Urinary bladder (tissue), 4 donors: ENCODE measurements around the gene RBP4. TPM values are rescaled to one million over a fixed set of nuclear protein-coding genes. Genes with fewer than 3 reads are reported as not detected.
"Not testable (repeated sequence)": the region's sequence is repeated elsewhere in the genome, so short reads cannot be mapped to it uniquely, and the experiment has no call there.

Source experiments
- DNase-seq: peaks from one replicate; pipeline ENCODE4 v3.0.0-alpha.2; 2015; ENCODE audit errors: extremely low spot score
- H3K27ac ChIP-seq: one replicate; pipeline ENCODE4 v1.5.1; 2013; ENCODE audit warnings: low read depth, mild to moderate bottlenecking, moderate library complexity
- H3K36me3 ChIP-seq: one replicate; pipeline ENCODE4 v1.6.1; 2013; ENCODE audit warnings: mild to moderate bottlenecking, moderate library complexity; ENCODE audit not compliant: insufficient read depth
- H3K4me1 ChIP-seq: one replicate; pipeline ENCODE4 v1.6.1; 2013; ENCODE audit warnings: mild to moderate bottlenecking, moderate library complexity; ENCODE audit not compliant: insufficient read depth
- H3K4me3 ChIP-seq: one replicate; pipeline ENCODE4 v1.5.1; 2013; ENCODE audit warnings: low read depth, low read length
- WGBS: extraction: QIAGEN DNeasy Blood & Tissue Kit; methylation state at CpG from one replicate; pipeline ENCODE4 v1.1.7; 2013; 5-methylcytosine and 5-hydroxymethylcytosine counted together
- polyA plus RNA-seq: library from polyadenylated mRNA; stranded (reverse); fragments of 200-250 nt; gene quantifications from one replicate; pipeline ENCODE4 v1.2.3, GENCODE V29; 2013
- total RNA-seq: library from RNA; depleted of rRNA; stranded (reverse); fragments of >200 nt; gene quantifications from one replicate; pipeline ENCODE4 v1.2.3, GENCODE V29; 2014
- donor health status: healthy with polysubstance abuse.
- donor health status: healthy.

Gene RBP4
- total and polyA plus RNA-seq, 2 donors = 1.9 to 40.6 TPM

DNA sequence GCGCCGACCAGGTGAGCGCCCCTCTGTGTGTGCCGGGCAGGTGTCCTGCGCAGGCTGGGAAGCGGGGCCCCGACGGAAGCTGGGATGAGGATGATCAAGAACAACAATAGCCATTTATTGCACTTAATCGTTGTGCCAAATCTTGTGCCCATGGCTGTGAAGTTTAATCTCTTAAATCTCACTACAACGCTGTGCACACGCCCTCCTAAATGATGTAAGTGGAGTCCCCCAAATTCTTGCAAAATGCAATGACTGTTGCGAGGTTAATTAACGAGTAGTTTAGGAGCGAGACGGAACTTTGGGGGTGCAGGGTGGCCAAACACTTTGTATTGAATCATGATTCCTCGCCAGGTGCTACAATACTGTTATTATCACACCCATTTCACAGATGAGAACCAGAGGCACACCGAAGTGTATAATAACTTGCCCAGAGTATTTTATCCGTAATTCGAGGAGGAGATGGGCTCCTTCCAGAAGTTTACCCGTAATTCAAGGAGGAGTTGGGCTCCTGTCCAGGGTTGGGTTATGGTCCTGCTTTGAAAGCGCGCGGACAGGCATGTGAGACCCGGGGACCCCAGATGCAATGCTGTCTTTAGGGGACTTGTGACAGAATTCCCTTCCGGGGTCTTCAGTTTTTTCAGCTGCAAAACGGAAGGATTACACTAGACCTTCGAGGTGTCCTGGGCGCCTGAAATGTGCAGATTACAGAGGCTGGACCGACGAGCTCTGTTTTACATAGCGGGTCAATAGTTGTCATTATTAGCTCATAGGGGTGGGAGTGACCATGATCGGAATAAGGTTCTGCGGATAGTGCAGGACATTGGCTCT lies 33.5 kb downstream of the RBP4 start:
- Histone ChIP-seq H3K27ac (no peak overlapping the region), H3K36me3 (no peaks in the 10 kb centered on the region), H3K4me1 (no peaks in the 10 kb centered on the region), H3K4me3 (no peak overlapping the region)
- no peak for DNase-seq
- 10% methylated on average over 33 of the region's 33 CpGs for WGBS

DNA sequence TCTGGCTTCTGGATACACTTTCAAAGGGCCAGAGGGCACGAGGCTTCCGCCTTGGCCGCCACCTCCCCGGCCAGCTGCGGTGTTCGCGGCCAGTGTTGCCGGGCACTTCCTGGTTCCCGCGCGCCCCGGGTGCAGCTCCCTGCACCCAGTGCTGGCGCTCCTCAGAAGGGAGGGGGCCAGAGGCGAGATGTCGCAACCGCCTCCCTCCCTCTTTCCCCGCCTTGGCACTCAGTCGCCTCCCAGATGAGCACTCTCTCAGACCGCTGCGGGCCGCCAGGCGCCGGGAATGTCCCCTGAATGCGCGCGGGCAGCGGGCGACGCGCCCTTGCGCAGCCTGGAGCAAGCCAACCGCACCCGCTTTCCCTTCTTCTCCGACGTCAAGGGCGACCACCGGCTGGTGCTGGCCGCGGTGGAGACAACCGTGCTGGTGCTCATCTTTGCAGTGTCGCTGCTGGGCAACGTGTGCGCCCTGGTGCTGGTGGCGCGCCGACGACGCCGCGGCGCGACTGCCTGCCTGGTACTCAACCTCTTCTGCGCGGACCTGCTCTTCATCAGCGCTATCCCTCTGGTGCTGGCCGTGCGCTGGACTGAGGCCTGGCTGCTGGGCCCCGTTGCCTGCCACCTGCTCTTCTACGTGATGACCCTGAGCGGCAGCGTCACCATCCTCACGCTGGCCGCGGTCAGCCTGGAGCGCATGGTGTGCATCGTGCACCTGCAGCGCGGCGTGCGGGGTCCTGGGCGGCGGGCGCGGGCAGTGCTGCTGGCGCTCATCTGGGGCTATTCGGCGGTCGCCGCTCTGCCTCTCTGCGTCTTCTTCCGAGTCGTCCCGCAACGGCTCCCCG lies 34.4 kb downstream of the RBP4 start, which contains the start of gene FFAR4:
Gene FFAR4 (plus strand): TSS at position 231 of the 842 bp plus-strand sequence. CDS start 56 bp downstream, at position 287.
- H3K4me1 ChIP-seq = no peaks in the 10 kb centered on the region
- H3K27ac ChIP-seq = no peak within 1 kb of the TSS
- peak within 1 kb of the TSS; percentile 22 for H3K4me3 ChIP-seq
- DNase-seq = no peak
- H3K36me3 ChIP-seq = no peaks in the 10 kb centered on the region
- WGBS = 2% methylated on average over 85 of the region's 85 CpGs

DNA sequence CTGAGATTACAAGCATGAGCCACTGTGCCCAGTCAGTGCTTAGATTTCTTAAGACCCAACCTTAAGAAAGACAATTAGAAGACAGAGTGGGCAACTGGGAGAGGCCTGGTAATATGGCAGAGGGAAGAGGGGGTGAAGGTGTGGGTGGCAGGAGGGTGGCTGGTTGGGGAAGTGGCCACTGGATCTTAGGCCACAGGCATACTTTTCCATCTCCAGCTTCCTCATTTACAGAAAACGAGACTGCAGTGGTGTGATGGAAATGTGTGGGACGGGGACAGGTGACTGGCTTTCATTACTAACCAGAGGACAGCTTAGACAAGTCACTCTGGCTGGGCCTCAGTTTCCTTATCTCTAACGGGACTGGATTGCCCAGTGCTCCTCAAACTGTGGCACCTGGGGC lies 35.6 kb downstream of the RBP4 start:
- no peaks in the 10 kb centered on the region for H3K4me1 ChIP-seq
- no peak for DNase-seq
- H3K4me3 ChIP-seq = no peak overlapping the region
- H3K36me3 ChIP-seq = no peaks in the 10 kb centered on the region
- WGBS = 71% methylated on average over 3 of the region's 3 CpGs
- H3K27ac ChIP-seq = no peak overlapping the region

DNA sequence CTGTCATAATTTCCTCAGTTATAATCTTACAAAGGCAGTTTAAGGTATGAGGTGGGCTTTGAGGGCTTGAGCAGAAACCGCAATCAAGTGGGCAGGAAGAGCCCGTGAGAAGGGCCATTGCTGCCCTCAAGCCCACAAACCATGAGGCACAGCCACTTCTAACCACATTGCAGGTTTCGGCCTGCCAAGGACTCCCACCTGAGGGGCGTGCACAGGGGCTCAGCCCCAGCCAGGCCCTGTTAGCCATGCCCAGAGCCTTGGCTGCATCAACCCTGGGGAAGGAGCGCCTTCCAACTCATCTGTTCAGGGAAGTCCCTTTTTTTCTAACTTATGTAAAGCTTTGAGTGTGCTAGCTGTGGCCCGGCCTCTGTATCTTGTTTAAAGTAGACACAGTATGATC lies 40.5 kb downstream of the RBP4 start:
- H3K4me3 ChIP-seq = no peak overlapping the region
- DNase-seq = no peak
- no peak overlapping the region for H3K27ac ChIP-seq
- WGBS = 92% methylated on average over 6 of the region's 6 CpGs
- H3K4me1 ChIP-seq = no peaks in the 10 kb centered on the region
- no peaks in the 10 kb centered on the region for H3K36me3 ChIP-seq

DNA sequence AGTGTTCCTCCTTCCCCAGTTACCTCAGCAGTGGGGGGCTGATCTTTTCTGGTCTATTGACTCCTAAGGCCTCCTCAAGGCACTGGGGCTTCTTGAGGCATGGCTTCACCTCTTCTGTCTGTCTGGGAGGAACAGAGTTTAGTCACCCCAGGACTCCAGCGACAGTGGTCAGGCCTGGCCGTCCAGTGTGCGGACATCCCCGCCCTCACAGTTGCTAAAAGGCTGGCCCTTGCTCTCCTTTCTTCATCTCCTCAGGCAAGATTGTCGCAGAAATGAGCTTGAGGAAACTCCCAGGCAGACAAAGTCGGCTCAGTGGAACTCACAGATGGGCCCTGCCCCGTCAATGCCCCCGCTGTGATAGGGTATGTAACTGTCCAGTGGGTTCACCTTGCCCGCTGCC lies 41.5 kb downstream of the RBP4 start:
- no peak overlapping the region for H3K4me3 ChIP-seq
- DNase-seq = no peak
- H3K27ac ChIP-seq = no peak overlapping the region
- no peaks in the 10 kb centered on the region for H3K4me1 ChIP-seq
- H3K36me3 ChIP-seq = no peaks in the 10 kb centered on the region
- 92% methylated on average over 9 of the region's 9 CpGs for WGBS

DNA sequence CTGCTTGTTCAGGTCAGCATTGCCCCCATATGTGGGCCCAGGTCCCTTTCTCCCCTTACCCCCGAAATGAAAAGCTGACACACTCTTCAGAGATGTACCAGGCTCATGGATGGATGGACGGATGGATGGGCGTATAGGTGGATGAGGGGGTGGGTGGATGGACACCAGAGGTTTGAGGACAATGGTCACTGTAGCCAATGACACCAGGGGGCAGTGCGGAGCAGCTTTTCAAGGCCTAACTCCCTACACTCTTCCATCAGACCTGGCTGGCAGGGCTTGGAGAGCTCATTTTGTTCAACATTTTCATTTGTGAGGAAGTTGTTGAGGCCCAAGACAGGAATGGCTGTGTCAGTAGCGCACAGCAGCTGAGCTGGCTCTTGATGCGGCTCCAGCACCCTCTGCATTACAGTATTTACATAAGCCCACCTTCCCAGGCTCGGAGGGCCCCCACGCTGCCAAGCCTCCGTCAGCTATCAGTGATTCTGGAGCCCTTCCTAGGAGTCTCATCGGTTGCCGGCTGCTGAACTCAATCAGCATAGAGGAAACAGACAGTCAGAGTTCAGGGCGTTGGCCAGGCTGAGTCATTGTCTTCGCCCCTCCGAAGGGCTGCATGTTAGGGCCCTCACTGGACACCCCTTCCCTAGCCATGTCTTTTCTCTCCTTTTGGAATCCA lies 46.1 kb downstream of the RBP4 start:
- no peak for DNase-seq
- Histone ChIP-seq H3K36me3 (no peaks in the 10 kb centered on the region), H3K4me1 (no peaks in the 10 kb centered on the region), H3K4me3 (no peak overlapping the region), H3K27ac (no peak overlapping the region)
- 33% methylated on average over 14 of the region's 14 CpGs for WGBS

DNA sequence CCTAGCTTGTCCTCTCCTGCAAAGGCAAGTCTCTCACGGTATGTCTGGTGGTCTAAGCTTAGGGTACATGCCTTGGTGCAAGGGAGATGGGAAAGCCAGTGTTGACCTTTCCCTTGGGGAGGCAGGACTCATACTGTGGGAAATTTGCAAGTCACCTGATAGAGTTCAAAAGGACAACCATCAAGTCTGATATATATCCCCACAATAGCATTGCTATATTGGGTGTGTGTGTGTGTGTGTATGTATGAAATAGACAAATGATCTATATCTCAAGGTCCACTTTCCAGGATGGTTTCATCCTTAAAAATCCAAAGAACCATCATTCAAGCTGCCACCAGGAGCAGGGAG lies 46.7 kb downstream of the RBP4 start:
- H3K4me1 ChIP-seq = no peaks in the 10 kb centered on the region
- H3K36me3 ChIP-seq = no peaks in the 10 kb centered on the region
- H3K27ac ChIP-seq = no peak overlapping the region
- no peak overlapping the region for H3K4me3 ChIP-seq
- no peak for DNase-seq
- 89% methylated on average over 1 of the region's 1 CpG for WGBS

DNA sequence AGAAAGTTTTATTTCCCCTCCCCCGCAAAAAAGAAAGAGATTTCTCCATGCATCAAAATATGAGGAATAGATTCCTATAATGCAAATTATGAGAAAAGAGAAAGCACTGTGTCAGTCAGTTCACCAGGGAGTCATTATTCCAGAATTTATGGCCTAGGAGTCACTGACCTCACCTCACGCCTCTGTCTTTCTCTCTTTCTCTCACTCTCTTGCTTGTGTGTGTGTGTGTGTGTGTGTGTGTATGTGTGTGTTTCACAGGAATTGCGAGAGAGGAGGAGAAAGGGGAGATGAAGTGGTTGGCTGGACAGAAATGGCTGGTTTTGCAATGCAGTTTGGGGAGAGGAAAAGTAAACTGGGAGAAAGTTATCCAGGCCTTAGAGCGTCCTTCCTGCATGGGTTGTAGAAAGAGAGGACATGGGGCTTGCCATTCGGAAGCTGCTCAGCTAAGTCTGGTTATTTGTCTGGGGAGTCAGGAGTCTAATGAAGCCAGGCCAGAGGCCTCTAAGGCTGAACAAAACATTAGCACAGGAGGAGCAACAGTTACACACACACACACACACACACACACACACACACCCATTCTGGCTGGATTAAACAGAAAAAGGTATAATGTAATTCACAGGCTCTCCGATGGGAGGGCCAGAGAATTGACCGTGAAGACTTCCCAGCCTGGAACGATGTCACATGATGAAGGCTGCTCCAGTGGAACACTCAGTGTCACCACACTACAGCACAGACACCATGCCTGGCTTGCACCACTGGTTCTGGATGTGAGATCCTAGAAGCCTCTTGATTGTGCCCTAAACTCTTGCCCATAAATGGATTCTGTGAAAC lies 47.3 kb downstream of the RBP4 start:
- Histone ChIP-seq H3K4me3 (no peak overlapping the region), H3K27ac (no peak overlapping the region), H3K4me1 (no peaks in the 10 kb centered on the region), H3K36me3 (no peaks in the 10 kb centered on the region)
- WGBS = 82% methylated on average over 8 of the region's 8 CpGs
- no peak for DNase-seq

DNA sequence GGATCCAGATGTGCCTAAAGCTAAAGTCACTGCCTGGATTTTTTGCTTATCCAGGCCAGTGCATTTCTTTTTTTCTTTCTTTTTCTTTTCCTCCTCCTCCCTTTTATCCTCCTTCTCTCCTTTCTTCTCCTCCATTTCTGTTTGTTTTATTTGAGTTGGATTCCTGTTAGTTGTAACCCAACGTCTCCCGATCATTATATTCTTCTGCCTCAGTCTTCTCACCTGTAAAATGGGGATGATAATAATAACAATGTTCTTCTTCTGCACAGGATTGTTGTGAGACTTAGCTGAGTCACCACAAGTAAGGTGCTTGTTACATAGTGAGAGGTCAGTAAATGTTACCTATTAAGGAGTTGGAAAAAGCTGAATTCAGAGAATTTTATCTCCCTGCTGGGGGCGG lies 48.3 kb downstream of the RBP4 start:
- no peaks in the 10 kb centered on the region for H3K4me1 ChIP-seq
- no peak overlapping the region for H3K4me3 ChIP-seq
- no peak overlapping the region for H3K27ac ChIP-seq
- WGBS = 93% methylated on average over 3 of the region's 3 CpGs
- no peaks in the 10 kb centered on the region for H3K36me3 ChIP-seq
- DNase-seq = no peak

DNA sequence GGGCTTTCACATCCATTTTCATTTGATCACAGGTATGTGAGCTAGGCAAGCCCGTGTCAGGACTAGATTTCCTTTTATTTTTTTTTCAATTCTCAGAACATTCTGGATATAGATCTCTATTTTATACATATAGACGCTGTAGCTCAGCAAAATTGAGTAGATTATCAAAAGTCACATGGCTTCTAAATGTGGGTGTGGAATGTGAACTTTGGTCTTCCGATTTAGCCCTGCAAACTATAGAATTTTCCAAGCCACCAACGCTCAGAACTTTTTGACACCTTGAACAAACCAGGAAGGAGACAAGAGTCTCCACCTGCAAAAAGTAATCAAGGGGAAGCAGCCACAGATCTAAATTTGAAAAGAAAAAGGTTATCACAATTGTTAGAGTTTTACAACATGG lies 50.4 kb downstream of the RBP4 start:
- Histone ChIP-seq H3K4me3 (no peak overlapping the region), H3K4me1 (no peaks in the 10 kb centered on the region), H3K36me3 (no peaks in the 10 kb centered on the region), H3K27ac (no peak overlapping the region)
- whole genome bisulfite sequencing = 82% methylated on average over 4 of the region's 4 CpGs
- DNase-seq = no peak

DNA sequence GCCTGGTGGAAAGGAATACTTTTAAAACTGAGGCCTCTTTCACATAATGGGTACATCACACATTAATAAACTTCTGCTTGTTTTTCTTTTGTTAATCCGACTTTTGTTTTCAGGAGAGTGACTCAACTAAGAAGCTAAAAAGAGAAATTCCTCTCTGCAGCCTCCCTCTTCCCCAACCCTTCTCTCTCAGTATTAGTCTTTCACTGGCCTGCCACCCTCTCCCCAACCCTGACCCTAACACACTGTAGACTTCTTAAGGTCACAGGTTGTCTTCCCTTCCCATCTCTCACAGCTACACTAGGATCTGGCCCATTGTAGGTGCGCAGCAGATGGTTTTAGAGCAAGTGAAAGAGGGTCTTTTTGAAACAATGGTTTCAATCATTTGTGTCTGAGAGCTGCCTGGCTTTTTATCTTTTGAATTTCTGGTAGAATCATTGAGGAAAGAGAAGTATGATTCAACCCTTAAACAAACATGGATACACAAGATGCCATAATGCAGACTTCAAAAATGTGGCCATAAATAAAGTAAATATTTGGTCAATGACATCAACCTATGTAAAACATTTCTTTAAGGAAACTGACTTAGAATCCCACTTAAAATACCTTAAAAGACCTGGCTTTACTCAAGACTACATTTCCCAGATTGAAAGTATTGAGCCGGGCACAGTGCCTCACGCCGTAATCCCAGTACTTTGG lies 52.5 kb downstream of the RBP4 start:
- Histone ChIP-seq H3K36me3 (no peaks in the 10 kb centered on the region), H3K27ac (no peak overlapping the region)
- WGBS = 86% methylated on average over 5 of the region's 5 CpGs

DNA sequence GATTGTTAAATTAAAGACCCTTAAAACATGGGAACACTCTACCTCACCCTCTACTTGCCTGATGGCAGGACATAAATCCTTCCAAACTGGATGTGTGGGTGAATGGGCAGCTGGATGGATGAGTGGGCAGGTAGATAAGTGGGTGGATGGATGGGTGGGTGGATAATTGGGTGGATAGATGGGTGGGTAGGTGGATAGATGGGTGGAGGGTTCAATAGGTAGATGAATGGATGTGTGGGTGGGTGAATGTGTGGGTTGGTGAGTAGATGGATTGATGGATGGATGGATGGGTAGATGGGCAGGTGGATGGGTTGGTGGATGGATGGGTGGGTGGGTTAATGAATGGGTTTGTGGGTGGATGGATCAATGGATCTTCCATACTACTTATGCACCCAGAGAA lies 53.5 kb downstream of the RBP4 start:
- Histone ChIP-seq H3K36me3 (no peaks in the 10 kb centered on the region), H3K4me1 (no peaks in the 10 kb centered on the region), H3K4me3 (no peak overlapping the region), H3K27ac (no peak overlapping the region)
- no peak for DNase-seq

More for the DNA sequence above, 52.5 kb downstream of the RBP4 start:
- no peak overlapping the region for H3K4me3 ChIP-seq
- no peaks in the 10 kb centered on the region for H3K4me1 ChIP-seq
- DNase-seq = no peak

DNA sequence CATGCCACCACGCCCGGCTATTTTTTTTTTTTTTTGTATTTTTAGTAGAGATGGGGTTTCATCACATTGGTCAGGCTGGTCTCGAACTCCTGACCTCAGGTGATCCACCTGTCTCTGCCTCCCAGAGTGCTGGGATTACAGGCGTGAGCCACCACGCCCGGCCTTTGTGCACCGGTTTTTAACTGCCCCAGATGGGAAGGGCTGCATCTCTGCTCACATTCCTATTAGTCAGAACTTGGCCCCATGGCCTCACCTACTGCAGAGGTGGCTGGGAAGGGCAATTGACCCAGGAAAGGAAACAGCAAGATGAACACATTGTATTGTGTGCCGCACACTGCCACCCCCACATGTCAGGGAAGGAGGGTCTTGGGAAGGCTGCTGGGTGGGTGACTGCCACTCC lies 54.0 kb downstream of the RBP4 start:
- not testable (repeated sequence) for H3K4me1 ChIP-seq, H3K36me3 ChIP-seq, H3K4me3 ChIP-seq, DNase-seq, H3K27ac ChIP-seq
- WGBS = 93% methylated on average over 8 of the region's 8 CpGs
